ENCODE results near the gene STS.

DNA sequence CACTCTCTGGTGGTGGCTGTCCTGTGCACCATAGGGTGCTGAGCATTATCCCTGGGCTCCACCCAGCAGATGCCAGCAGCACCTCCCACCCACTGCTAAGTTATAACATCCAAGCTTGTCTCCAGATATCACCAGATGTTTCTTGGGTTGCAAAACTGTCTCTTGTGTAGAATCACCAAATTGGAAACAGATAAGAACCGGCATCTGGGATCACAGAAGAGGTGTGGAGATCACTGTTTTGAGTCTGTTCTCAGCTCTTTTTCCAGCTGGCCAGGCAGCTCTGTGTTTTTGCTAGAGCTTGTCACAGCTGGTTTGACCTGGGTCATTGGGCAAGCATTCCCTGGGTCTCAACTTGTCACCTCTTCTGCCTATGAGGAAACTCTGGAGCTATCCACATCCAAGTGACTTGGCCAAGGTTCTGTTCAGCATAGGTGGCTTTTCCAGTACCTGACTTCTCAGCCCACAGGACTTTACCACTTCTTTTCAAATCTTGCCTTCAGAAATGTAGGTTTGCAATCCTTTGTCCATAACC is 15.7 kb downstream of the STS start:
- TF ChIP-seq CTCF (IDR thresholded peaks at IDR 0.05) (no peak), EZH2 (IDR thresholded peaks at IDR 0.05) (no peak), EZH2phosphoT487 (IDR thresholded peaks at IDR 0.05) (no peak)

All from neural progenitor cell (in vitro differentiated cells).